Adrenal gland (tissue), 5 donors: ENCODE data around the gene PPP6C.

Source experiments
- POLR2A ChIP-seq, 2 donors: fragments of 450-650 bp; IDR thresholded peaks; one replicate each; pipeline ENCODE4 v1.6.1; 2017; ENCODE audit warnings: antibody characterized with exemption in 2 of 2, mild to moderate bottlenecking in 2 of 2, moderate library complexity in 1 of 2
- TF ChIP-seq, protein P1 (sequence below), 6 experiments: fragments of 450-650 bp in 4 of 6; fragments of 200-600 bp in 2 of 6; sonication (generic) in 1 of 6; IDR thresholded peaks; 1 replicate in 5 of 6; 2 replicates in 1 of 6; pipeline versions ENCODE4 v1.5.1 to v1.8.0; 2016 to 2021; ENCODE audit warnings: antibody characterized with exemption in 6 of 6, mild to moderate bottlenecking in 2 of 6, moderate library complexity in 1 of 6
- donor health status: DM: no; HTN: no; CAD: no.

DNA sequence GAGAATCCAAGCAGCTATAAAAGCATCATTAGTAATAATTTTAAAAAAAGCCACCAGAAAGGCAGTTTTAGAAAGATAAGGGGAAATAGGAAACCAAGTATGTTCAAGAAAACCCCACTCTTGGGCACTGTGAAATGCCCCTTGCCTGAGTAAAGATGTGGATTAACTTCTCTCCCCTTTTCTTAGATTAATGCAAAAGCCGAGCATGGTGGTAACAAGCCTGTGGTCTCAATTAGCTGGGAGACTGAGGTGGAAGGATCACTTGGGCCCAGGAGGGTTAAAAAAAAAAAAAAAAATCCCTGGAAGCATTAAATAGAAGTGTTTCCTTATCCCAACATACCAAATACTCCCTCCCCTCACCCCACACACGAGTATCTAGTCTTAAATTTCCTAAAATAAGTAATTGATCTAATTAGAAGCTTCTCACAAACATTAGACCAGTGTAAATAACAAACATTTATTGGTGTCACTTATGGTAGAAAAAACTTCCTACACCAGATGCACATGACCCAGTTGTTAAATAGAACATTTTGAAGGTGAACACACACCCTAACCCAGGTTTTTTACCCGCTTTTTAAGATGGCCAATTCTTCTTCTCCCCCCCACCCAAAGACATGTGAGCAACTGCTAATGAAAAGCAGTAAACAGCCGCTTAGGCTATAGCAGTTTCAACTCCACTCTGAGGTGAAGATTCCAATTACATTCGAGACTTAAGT, 46.4 kb upstream of the PPP6C start:
- TF ChIP-seq POLR2A (IDR thresholded peaks at IDR 0.05) = no peak
- TF ChIP-seq, protein P1, sequence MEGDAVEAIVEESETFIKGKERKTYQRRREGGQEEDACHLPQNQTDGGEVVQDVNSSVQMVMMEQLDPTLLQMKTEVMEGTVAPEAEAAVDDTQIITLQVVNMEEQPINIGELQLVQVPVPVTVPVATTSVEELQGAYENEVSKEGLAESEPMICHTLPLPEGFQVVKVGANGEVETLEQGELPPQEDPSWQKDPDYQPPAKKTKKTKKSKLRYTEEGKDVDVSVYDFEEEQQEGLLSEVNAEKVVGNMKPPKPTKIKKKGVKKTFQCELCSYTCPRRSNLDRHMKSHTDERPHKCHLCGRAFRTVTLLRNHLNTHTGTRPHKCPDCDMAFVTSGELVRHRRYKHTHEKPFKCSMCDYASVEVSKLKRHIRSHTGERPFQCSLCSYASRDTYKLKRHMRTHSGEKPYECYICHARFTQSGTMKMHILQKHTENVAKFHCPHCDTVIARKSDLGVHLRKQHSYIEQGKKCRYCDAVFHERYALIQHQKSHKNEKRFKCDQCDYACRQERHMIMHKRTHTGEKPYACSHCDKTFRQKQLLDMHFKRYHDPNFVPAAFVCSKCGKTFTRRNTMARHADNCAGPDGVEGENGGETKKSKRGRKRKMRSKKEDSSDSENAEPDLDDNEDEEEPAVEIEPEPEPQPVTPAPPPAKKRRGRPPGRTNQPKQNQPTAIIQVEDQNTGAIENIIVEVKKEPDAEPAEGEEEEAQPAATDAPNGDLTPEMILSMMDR (IDR thresholded peaks at IDR 0.05) = no peak
